Mucosa of stomach (tissue), 1 donor: Measurements from ENCODE around the gene WTAP.

Source experiments
- H3K27me3 ChIP-seq: one replicate; pipeline ENCODE4 v1.7.0; 2013; ENCODE audit warnings: mild to moderate bottlenecking, low read length; ENCODE audit not compliant: control insufficient read depth, insufficient read depth
- H3K36me3 ChIP-seq: one replicate; pipeline ENCODE4 v1.7.0; 2013; ENCODE audit warnings: low read length; ENCODE audit not compliant: control insufficient read depth, insufficient read depth
- H3K4me1 ChIP-seq: one replicate; pipeline ENCODE4 v1.7.0; 2013; ENCODE audit warnings: mild to moderate bottlenecking, low read length; ENCODE audit not compliant: control insufficient read depth, insufficient read depth
- H3K4me3 ChIP-seq: one replicate; pipeline ENCODE4 v1.7.0; 2013; ENCODE audit warnings: low read length
- H3K9ac ChIP-seq: one replicate; pipeline ENCODE4 v1.7.0; 2013; ENCODE audit warnings: mild to moderate bottlenecking, low read length, moderate library complexity
- H3K9me3 ChIP-seq: one replicate; pipeline ENCODE4 v1.7.0; 2013; ENCODE audit warnings: mild to moderate bottlenecking, low read length, moderate library complexity; ENCODE audit not compliant: control insufficient read depth
- donor health status: Pancreatic carcinoma.

The WTAP gene

DNA sequence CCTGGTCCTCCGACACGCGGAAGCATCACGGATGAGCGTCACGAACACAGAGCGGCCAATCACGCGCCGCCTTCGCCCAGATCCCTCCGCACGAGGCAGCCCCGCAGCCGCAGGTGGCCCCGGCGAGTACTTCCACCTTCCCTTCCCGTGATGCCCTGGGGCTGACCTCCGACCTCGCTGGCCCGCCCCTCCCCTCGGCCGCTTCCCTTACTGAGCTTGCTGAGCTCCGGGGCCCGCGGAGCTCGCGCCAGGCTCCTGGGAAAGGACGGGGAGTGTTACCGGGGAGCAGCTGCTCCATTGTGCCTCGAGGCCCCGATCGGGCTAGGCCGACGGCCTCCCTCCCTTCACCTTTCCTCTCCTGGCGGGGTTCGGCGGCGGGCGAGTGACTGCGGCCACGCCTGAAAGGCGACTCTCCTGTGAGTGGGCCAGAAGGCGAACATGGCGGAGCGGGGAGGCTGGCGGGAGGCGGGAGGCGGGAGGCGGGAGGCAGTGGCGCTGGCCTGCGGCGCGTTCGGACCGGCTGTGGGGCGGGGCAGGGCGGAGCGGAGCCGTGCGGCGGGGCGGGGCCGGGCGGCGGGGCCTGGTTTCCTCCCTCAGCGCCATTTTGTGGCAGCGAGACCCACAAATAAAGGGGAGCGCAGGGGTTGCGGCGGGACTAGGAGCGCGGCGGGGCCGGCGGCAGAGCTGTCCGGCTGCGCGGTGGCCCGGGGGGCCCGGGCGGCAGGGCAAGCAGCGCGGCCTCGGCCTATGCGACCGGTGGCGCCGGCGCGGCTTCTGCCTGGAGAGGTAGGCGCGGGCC, at the start of gene WTAP:
TSS of gene WTAP (plus strand) at position 589 of the 799 bp plus-strand sequence. CDS start 8,760 bp downstream, outside the sequence.
- Histone ChIP-seq H3K4me1 (peaks cover 3% of the 10 kb centered on the region), H3K27me3 (no peaks in the 10 kb centered on the region), H3K4me3 (peak within 1 kb of the TSS; percentile 87)

DNA sequence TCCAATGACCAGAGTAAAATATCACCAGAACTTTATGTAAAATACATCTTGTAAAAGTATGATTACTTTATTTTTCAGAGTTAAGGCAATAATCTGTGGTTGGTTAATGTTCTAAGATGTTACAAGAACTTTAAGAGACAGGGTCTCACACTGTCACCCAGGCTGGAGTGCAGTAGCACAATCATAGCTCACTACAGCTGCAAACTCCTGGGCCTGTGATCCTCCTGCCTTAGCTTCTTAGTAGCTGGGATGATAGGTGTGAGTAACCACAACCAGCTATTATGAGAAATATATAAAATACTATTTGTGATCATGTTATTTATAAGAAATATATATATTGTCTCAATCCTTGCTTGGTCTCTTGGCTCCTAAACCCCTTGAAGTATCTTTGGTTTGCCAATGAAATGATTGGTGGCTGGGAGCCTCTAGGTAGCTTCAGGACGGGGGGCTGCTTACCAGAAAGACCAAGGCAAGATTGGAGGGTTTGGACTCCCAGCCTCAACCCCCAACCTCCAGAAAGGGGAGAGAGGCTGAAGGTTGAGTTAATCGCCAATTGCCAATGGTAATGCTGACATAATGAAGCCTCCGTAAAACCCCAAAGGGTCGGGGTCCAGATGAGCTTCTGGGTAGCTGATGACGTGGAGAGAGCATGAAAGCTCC, 49.7 kb upstream of the WTAP start:
- Histone ChIP-seq H3K36me3 (no peaks in the 10 kb centered on the region), H3K4me3 (no peak overlapping the region)

More for the DNA sequence above, at the start of gene WTAP:
- Histone ChIP-seq H3K9me3 (no peaks in the 10 kb centered on the region), H3K36me3 (no peaks in the 10 kb centered on the region), H3K9ac (peak within 1 kb of the TSS; percentile 97)

DNA sequence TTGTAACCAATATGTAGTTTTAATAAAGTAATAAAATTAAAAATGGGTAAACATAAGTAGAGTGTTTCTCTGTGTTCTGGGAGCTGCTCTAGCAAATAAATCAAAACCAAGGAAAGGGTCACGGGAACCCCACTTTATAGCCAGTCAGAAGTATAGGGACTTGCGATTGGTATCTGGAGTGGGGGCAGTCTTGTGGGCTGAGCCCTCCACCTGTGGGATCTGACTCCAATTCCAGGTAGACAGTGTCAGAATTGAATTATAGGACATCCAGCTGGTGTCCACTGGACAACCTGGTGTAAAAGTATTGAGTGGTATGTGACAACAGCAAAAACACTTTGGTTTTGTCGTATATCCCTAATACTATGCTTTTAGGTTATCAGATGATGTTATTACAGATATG, 48.7 kb upstream of the WTAP start:
- Histone ChIP-seq H3K9me3 (no peaks in the 10 kb centered on the region), H3K36me3 (no peaks in the 10 kb centered on the region), H3K4me1 (no peaks in the 10 kb centered on the region)

More for the DNA sequence above, 49.7 kb upstream of the WTAP start:
- no peaks in the 10 kb centered on the region for H3K9me3 ChIP-seq
- no peaks in the 10 kb centered on the region for H3K27me3 ChIP-seq
- H3K9ac ChIP-seq: no peak overlapping the region
- H3K4me1 ChIP-seq: no peaks in the 10 kb centered on the region

DNA sequence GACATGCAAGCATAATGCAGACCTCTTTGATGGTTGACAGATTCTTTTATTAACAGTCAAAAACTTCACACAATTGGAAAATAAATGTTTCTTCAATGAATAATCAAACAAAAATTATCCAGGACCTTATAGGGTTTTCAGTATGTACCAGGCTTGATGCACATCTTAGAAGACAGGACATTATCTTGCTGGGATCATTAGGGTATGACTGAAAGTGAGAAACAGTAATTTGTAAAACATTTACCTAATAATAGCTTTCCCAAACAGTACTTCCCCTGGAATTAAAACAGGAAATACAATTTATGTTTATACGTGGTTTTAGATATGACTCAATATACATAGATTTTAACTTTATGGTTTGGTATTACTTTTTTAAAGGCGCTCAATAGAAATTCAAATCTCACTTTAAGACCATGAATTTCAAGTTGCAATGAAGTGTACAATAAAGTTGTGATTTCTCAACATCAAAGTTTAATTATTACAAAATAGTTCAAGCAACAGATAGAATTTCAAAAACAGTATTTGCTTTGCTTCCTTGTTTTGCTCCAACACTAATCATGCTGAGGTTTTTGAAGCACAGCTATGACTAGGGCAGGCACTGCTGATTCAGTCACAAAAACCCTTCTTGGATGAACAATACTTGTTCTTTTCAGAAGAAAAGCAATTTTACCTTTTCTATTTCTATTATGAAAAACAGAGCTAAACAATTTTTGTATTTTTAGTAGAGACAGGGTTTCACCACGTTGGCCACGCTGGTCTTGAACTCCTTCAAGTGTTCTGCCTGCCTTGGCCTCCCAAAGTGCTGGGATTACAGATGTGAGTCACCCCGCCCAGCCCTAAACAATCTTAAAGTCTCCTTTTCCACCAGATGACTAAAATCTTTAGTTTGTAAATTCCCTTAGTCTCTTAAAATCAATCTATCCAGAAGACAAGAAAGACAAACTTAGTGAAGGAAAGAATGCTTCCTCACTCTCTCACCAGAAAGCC, 47.9 kb upstream of the WTAP start:
- Histone ChIP-seq H3K4me1 (no peaks in the 10 kb centered on the region), H3K9me3 (no peaks in the 10 kb centered on the region), H3K9ac (no peak overlapping the region), H3K27me3 (no peaks in the 10 kb centered on the region), H3K36me3 (no peaks in the 10 kb centered on the region), H3K4me3 (no peak overlapping the region)

More for the DNA sequence above, 48.7 kb upstream of the WTAP start:
- H3K9ac ChIP-seq: no peak overlapping the region
- no peaks in the 10 kb centered on the region for H3K27me3 ChIP-seq
- no peak overlapping the region for H3K4me3 ChIP-seq

DNA sequence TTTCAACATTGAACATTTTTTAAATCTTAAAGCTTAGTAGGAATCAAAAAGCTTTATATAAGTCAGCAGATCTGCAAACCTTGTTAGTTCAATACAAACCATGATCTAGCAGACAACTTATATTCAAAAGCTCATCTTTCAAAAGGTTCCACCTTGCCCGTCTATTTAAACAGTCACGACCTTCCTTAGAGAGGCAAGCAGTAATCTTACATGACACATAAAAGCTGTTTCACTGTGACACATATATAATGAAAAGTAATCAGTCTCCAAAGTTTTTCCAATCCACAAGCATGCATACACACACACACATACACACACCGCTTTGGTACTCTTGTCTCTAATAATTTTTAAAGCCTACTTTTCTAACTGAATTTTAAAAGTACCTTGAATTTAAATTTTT, 47.2 kb upstream of the WTAP start:
- H3K27me3 ChIP-seq: no peaks in the 10 kb centered on the region
- no peaks in the 10 kb centered on the region for H3K4me1 ChIP-seq
- no peaks in the 10 kb centered on the region for H3K36me3 ChIP-seq
- no peak overlapping the region for H3K4me3 ChIP-seq
- no peak overlapping the region for H3K9ac ChIP-seq
- no peaks in the 10 kb centered on the region for H3K9me3 ChIP-seq

DNA sequence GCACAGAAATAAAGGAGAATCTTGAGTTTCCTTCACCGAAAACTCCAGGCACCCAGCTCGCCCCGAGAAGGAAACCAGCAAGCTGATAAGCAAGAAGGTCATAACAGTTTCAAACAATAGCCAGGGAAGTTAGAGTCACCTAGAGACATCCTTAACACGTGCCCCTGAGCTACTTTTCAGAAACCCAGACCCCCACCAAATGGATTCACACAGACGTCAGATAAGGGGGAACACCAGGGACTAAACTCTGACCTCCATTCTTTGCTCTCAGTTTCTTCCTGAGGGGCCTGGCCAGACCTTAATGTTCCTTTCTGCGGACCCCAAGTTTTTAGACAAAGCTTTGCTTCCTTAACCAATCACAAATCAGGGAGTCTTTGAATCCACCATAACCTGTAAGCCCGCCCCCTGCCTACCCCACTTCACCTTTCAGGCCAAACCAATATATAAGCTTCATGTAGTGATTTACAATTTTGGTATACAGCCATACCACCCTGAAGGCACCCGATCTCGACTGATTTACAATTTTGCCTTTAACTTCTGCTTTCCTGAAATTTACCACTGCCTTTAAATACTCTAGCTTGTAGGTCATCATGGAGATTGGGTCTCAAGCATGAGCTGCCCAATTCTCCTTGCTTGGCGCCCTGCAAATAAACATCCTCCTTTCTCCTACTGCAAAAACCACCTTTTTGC, 46.0 kb upstream of the WTAP start:
- no peaks in the 10 kb centered on the region for H3K36me3 ChIP-seq
- no peak overlapping the region for H3K9ac ChIP-seq
- no peak overlapping the region for H3K4me3 ChIP-seq
- H3K27me3 ChIP-seq: no peaks in the 10 kb centered on the region
- no peaks in the 10 kb centered on the region for H3K9me3 ChIP-seq
- H3K4me1 ChIP-seq: no peaks in the 10 kb centered on the region

DNA sequence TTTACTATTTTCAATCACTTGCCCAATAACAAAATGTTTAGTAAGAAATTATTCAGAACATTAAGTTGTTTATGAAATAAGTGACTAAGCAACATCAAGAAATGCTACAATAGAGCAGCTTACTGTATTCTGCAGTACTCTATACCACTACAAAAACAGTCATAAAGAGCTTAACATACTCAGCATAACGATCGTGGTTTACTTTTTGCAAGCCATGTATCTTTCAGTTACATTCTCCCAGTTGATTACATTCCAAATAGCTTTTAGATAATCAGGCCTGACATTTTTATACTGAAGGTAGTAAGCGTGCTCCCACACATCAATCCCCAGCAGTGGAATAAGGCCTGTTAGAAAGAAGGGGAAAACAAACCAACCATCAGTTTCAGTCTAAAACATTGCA, 45.0 kb upstream of the WTAP start:
- Histone ChIP-seq H3K36me3 (no peaks in the 10 kb centered on the region), H3K27me3 (no peaks in the 10 kb centered on the region), H3K4me1 (no peaks in the 10 kb centered on the region), H3K4me3 (no peak overlapping the region), H3K9ac (no peak overlapping the region), H3K9me3 (no peaks in the 10 kb centered on the region)

DNA sequence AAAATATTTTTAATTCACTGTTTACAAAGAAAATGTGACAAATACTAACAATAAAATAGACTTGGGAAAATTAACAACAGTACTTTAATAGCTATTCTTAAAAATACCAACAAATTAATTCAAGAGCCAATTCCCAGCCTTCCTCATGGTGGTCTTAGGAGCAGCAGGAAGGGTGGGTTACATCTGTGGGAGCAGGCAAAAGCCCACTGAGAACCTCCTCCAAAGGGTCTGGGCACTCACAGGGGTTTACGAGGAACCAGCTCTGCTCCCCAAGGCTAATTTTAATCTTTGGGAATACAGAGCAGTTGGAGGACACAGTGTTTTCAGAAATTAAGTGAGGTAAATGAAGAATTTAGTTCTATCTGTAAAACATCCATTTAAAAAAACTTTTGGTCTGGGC, 44.5 kb upstream of the WTAP start:
- H3K4me3 ChIP-seq: no peak overlapping the region
- no peak overlapping the region for H3K9ac ChIP-seq
- H3K4me1 ChIP-seq: no peaks in the 10 kb centered on the region
- H3K27me3 ChIP-seq: no peaks in the 10 kb centered on the region
- H3K36me3 ChIP-seq: no peaks in the 10 kb centered on the region
- H3K9me3 ChIP-seq: no peaks in the 10 kb centered on the region

DNA sequence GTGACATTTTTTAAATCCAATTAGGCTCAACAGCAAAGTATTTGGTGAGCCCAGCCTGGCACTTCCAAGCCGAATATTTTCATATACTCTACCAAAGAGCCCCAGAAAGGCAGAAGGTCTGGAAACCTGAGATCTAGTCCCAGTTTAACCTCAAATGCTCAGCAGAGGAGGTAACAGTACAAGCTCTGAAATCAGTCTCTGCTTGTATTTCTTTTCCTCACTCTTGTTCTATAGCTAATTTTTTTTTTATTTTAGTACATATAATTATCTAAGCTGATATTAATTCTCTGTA, 43.3 kb upstream of the WTAP start:
- H3K9ac ChIP-seq: no peak overlapping the region
- no peaks in the 10 kb centered on the region for H3K9me3 ChIP-seq
- H3K27me3 ChIP-seq: no peaks in the 10 kb centered on the region
- H3K4me3 ChIP-seq: no peak overlapping the region
- H3K36me3 ChIP-seq: no peaks in the 10 kb centered on the region
- H3K4me1 ChIP-seq: no peaks in the 10 kb centered on the region

DNA sequence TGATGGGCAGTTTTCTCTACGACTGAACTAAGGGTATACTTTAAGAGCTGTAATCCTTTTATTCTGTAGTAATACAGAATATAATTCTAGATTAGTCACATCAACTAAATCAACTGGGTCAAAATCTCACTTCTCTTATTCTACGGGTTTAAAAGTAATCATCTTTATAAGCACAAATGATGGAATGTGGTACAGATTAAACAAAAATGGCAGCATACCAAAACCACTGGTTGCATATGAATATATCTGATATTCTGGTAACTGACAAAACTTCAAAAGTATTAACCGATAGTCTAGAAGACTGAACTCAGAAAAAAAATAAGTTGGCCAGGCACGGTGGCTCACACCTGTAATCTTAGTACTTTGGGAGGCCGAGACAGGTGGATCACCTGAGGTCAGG, 41.3 kb upstream of the WTAP start:
- H3K4me1 ChIP-seq: no peaks in the 10 kb centered on the region
- no peaks in the 10 kb centered on the region for H3K9me3 ChIP-seq
- no peak overlapping the region for H3K4me3 ChIP-seq
- no peaks in the 10 kb centered on the region for H3K36me3 ChIP-seq
- H3K27me3 ChIP-seq: no peaks in the 10 kb centered on the region
- no peak overlapping the region for H3K9ac ChIP-seq

DNA sequence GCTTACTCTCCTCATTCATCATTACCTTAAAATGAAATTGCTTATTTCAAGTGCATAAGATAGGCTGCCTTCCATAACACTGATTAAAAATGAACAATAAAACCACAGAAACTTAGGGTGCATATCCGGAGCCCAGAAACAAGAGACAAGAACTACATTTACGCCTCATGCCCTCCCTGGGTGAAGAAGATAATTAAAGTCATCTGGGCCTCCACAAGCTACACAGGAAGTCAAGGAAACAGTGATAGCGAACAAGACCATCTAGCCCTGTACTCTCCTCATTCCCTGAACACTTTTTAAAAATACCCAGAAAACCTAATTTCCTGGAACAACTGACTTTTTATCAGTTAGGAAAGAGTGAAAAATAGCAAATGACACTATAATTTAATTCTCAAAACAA, 40.6 kb upstream of the WTAP start:
- no peaks in the 10 kb centered on the region for H3K9me3 ChIP-seq
- H3K27me3 ChIP-seq: no peaks in the 10 kb centered on the region
- H3K4me3 ChIP-seq: no peak overlapping the region
- H3K9ac ChIP-seq: no peak overlapping the region
- peaks cover under 1% of the 10 kb centered on the region for H3K4me1 ChIP-seq
- no peaks in the 10 kb centered on the region for H3K36me3 ChIP-seq
